Islet precursor cell (in vitro differentiated cells): Measurements from ENCODE around the gene CBX4.

ENCODE experiments used
- DNase-seq: peaks from one replicate; pipeline ENCODE4 v3.0.0-alpha.2; 2018

CBX4 gene

GRCh38 chr17:79798299-79799173, 40.7 kb downstream of the CBX4 start:
- DNase-seq = peak; percentile 69

- peak; percentile 77 for DNase-seq
Observed at GRCh38 chr17:79797492-79798298, 41.5 kb downstream of the CBX4 start.

GRCh38 chr17:79796763-79797491, 42.3 kb downstream of the CBX4 start, which contains the start of gene CBX8:
Gene CBX8 (minus strand): TSS chr17:79797077. CDS start chr17:79796998, 79 bp downstream.
- DNase-seq = peak; percentile 100

- no peak for DNase-seq
Observed at GRCh38 chr17:79796444-79796762, 42.8 kb downstream of the CBX4 start.

GRCh38 chr17:79795795-79796443, 43.3 kb downstream of the CBX4 start:
- peak; percentile 55 for DNase-seq

- DNase-seq = peak; percentile 60
Observed at GRCh38 chr17:79794659-79795511, 44.4 kb downstream of the CBX4 start.

- DNase-seq = peak; percentile 91
Observed at GRCh38 chr17:79793924-79794304, 45.3 kb downstream of the CBX4 start.

GRCh38 chr17:79792984-79793923, 46.0 kb downstream of the CBX4 start:
- DNase-seq = peak; percentile 79

GRCh38 chr17:79792341-79792871, 46.8 kb downstream of the CBX4 start:
- DNase-seq = no peak

- no peak for DNase-seq
Observed at GRCh38 chr17:79791735-79792161, 47.5 kb downstream of the CBX4 start.

- peak; percentile 57 for DNase-seq
Observed at GRCh38 chr17:79790805-79791734, 48.2 kb downstream of the CBX4 start.

- DNase-seq = peak; percentile 76
Observed at GRCh38 chr17:79789943-79790804, 49.1 kb downstream of the CBX4 start.

GRCh38 chr17:79788989-79789942, 50.0 kb downstream of the CBX4 start:
- peak; percentile 90 for DNase-seq

- DNase-seq = no peak
Observed at GRCh38 chr17:79788455-79788854, 50.8 kb downstream of the CBX4 start.

GRCh38 chr17:79786930-79787643, 52.2 kb downstream of the CBX4 start:
- peak; percentile 80 for DNase-seq
